GM18508 (cell line): ENCODE measurements around the gene TREML4.

Experiments
- ATAC-seq: cut with Tn5 transposase; IDR thresholded peaks from one replicate; pipeline ENCODE4 v1.9.1; 2021; ENCODE audit warnings: moderate number of reproducible peaks; ENCODE audit not compliant: insufficient read depth, unreplicated experiment

The TREML4 gene

GRCh38 chr6:41278699-41279405 is 50.7 kb downstream of the TREML4 start:
- no peak for ATAC-seq

GRCh38 chr6:41280381-41281057 is 52.4 kb downstream of the TREML4 start:
- no peak for ATAC-seq

GRCh38 chr6:41283600-41283999 is 55.5 kb downstream of the TREML4 start:
- no peak for ATAC-seq

GRCh38 chr6:41284726-41285125 is 56.6 kb downstream of the TREML4 start:
- no peak for ATAC-seq

DNA sequence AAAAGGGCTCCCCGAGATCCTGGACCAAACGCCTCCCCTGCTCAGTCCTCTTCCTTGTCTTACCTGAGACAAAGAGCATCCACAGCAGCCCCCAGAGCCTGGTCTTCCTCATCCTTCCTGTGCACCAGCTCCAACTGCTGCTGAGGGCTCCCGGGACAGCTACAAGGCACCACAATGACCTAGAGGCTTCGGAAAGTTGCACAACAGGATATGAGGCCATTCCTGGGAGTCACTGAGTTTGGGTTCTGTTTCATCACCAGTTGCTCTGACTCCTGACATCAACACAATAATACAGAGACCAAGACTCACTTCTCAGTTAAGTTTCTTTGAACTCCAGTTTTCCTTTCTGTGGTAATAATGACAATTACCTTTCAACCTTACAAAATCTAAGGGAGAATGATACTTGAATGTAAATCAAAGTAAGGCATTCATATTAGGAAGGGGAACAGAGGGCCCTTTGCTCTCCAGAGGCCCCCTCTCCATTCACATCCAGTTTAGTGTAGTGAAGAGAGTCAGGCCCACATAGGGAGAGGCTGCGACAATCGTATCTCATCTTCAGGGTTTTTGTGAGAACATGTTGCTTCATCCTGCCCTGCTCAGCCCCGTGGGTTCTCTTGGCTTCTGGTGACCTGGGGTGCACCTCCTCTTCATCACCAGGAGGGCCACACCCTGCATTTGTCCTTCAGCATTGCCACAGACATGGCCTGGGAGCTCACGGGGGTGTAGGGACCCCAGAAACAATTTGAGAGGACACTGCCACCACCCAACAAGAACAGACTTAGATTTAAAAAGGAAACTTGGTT is 58.6 kb downstream of the TREML4 start, which contains the start of gene TREM1:
TREM1 (minus strand) TSS at position 139 of the 803 bp plus-strand sequence; CDS start at position 112, 27 bp downstream.
- no peak for ATAC-seq

GRCh38 chr6:41288030-41288753 is 60.0 kb downstream of the TREML4 start:
- peak; percentile 61 for ATAC-seq
